ENCODE measurements around the gene PFDN4. TPM values are rescaled to one million over a fixed set of nuclear protein-coding genes. Genes with fewer than 3 reads are reported as not detected.

PFDN4 gene
- polyA plus RNA-seq, 1 donor from 2014 or later = 512 TPM

DNA sequence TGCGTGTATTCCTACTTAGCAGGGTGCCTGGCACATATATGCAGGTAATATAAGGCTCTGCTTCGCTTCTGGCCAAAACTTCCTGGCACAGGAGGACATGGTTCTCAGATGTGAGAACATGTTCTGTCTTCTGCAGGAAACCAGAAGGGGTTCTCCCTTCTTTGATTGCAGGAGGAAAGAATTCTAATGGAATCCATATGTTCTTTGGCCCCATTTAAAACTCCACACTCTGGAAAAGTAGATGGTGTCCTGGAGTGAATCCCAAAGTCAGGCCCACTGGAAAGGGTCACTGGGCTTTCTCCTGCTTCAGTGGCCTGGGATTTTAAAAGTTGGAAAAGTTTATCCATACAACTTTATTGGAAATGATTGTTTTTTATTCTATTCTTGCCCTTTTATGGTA is 17.7 kb upstream of the PFDN4 start:
- Histone ChIP-seq H3K27ac (ENCODE audit: low read length) (no peak overlapping the region), H3K4me3 (ENCODE audit: low read length) (no peak overlapping the region), H3K9me3 (ENCODE audit: low read length) (no peaks in the 10 kb centered on the region), H3K79me2 (replicated peaks; ENCODE audit: insufficient read depth, low read length) (no peaks in the 10 kb centered on the region), H3F3A (ENCODE audit: insufficient read depth, low read length, poor library complexity, severe bottlenecking) (no peaks in the 10 kb centered on the region), H3K4me2 (ENCODE audit: low read length) (no peak overlapping the region), H3K27me3 (ENCODE audit: insufficient read depth, low read depth, low read length) (no peaks in the 10 kb centered on the region), H3K9me2 (ENCODE audit: insufficient read depth, low read length) (no peaks in the 10 kb centered on the region), H3K36me3 (ENCODE audit: insufficient read depth, low read length) (no peaks in the 10 kb centered on the region), H3K9ac (ENCODE audit: low read length) (no peak overlapping the region), H4K20me1 (ENCODE audit: insufficient read depth) (no peaks in the 10 kb centered on the region), H2AFZ (ENCODE audit: low read depth, low read length) (no peak overlapping the region)
- TF ChIP-seq EZH2 (IDR thresholded peaks at IDR 0.05; ENCODE audit: borderline replicate concordance, insufficient read depth, low read length, poor library complexity, severe bottlenecking) (no peak), TAF1 (IDR thresholded peaks at IDR 0.05; ENCODE audit: low read depth) (no peak), CTCF (IDR thresholded peaks at IDR 0.05; ENCODE audit: poor library complexity, severe bottlenecking) (no peak), SMC3 (conservative IDR thresholded peaks at IDR 0.05; ENCODE audit: poor library complexity) (no peak), EP300 (conservative IDR thresholded peaks at IDR 0.05; ENCODE audit: poor library complexity, severe bottlenecking) (no peak), POLR2AphosphoS5 (IDR thresholded peaks at IDR 0.05) (no peak), MXI1 (conservative IDR thresholded peaks at IDR 0.05; ENCODE audit: poor library complexity, severe bottlenecking) (no peak), RAD21 (conservative IDR thresholded peaks at IDR 0.05) (no peak)
- TF ChIP-seq, protein P1, sequence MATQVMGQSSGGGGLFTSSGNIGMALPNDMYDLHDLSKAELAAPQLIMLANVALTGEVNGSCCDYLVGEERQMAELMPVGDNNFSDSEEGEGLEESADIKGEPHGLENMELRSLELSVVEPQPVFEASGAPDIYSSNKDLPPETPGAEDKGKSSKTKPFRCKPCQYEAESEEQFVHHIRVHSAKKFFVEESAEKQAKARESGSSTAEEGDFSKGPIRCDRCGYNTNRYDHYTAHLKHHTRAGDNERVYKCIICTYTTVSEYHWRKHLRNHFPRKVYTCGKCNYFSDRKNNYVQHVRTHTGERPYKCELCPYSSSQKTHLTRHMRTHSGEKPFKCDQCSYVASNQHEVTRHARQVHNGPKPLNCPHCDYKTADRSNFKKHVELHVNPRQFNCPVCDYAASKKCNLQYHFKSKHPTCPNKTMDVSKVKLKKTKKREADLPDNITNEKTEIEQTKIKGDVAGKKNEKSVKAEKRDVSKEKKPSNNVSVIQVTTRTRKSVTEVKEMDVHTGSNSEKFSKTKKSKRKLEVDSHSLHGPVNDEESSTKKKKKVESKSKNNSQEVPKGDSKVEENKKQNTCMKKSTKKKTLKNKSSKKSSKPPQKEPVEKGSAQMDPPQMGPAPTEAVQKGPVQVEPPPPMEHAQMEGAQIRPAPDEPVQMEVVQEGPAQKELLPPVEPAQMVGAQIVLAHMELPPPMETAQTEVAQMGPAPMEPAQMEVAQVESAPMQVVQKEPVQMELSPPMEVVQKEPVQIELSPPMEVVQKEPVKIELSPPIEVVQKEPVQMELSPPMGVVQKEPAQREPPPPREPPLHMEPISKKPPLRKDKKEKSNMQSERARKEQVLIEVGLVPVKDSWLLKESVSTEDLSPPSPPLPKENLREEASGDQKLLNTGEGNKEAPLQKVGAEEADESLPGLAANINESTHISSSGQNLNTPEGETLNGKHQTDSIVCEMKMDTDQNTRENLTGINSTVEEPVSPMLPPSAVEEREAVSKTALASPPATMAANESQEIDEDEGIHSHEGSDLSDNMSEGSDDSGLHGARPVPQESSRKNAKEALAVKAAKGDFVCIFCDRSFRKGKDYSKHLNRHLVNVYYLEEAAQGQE (IDR thresholded peaks at IDR 0.05; ENCODE audit: borderline replicate concordance) = no peak

GRCh38 chr20:54193817-54194216 is 14.1 kb upstream of the PFDN4 start:
- TF ChIP-seq CTCF (IDR thresholded peaks at IDR 0.05; ENCODE audit: poor library complexity, severe bottlenecking) (no peak), RAD21 (conservative IDR thresholded peaks at IDR 0.05) (no peak), TAF1 (IDR thresholded peaks at IDR 0.05; ENCODE audit: low read depth) (no peak), EP300 (conservative IDR thresholded peaks at IDR 0.05; ENCODE audit: poor library complexity, severe bottlenecking) (no peak), EZH2 (IDR thresholded peaks at IDR 0.05; ENCODE audit: borderline replicate concordance, insufficient read depth, low read length, poor library complexity, severe bottlenecking) (no peak), POLR2AphosphoS5 (IDR thresholded peaks at IDR 0.05) (no peak), SMC3 (conservative IDR thresholded peaks at IDR 0.05; ENCODE audit: poor library complexity) (no peak), MXI1 (conservative IDR thresholded peaks at IDR 0.05; ENCODE audit: poor library complexity, severe bottlenecking) (no peak)
- TF ChIP-seq, protein P1 (IDR thresholded peaks at IDR 0.05; ENCODE audit: borderline replicate concordance) = no peak
- H3K9ac ChIP-seq (ENCODE audit: low read length) = no peak overlapping the region
- H3K79me2 ChIP-seq (replicated peaks; ENCODE audit: insufficient read depth, low read length) = no peaks in the 10 kb centered on the region
- H4K20me1 ChIP-seq (ENCODE audit: insufficient read depth) = no peaks in the 10 kb centered on the region
- H3K36me3 ChIP-seq (ENCODE audit: insufficient read depth, low read length) = no peaks in the 10 kb centered on the region
- H3K4me2 ChIP-seq (ENCODE audit: low read length) = no peak overlapping the region
- H3K9me3 ChIP-seq (ENCODE audit: low read length) = no peaks in the 10 kb centered on the region
- no peaks in the 10 kb centered on the region for H3K9me2 ChIP-seq (ENCODE audit: insufficient read depth, low read length)
- no peak overlapping the region for H2AFZ ChIP-seq (ENCODE audit: low read depth, low read length)
- H3K27ac ChIP-seq (ENCODE audit: low read length) = no peak overlapping the region
- H3K4me3 ChIP-seq (ENCODE audit: low read length) = no peak overlapping the region
- H3F3A ChIP-seq (ENCODE audit: insufficient read depth, low read length, poor library complexity, severe bottlenecking) = no peaks in the 10 kb centered on the region
- H3K27me3 ChIP-seq (ENCODE audit: insufficient read depth, low read depth, low read length) = no peaks in the 10 kb centered on the region

All from neural cell (in vitro differentiated cells).